H1 (cell line): ENCODE data around the gene SNX27. TPM values are rescaled to one million over a fixed set of nuclear protein-coding genes. Genes with fewer than 3 reads are reported as not detected.
"Not testable (repeated sequence)": the region's sequence is repeated elsewhere in the genome, so short reads cannot be mapped to it uniquely, and the experiment has no call there.

Experiments used
- CTCF ChIA-PET: fragments of 300-600 bp; sonication (Branson Sonifier 250); formaldehyde crosslinking; loops from one replicate; lab custom pipeline; 2021; ENCODE audit not compliant: partially characterized antibody; lab: Charles Lee
- POLR2A ChIA-PET: fragments of 300-600 bp; sonication (Branson Sonifier 250); formaldehyde crosslinking; loops from one replicate; lab custom pipeline; 2021; ENCODE audit warnings: inconsistent platforms; ENCODE audit not compliant: partially characterized antibody; lab: Charles Lee
- DNase-seq, 2 experiments: peaks; one replicate each; pipeline versions ENCODE4 v3.0.0 to v3.0.0-alpha.2; 2010 to 2022; ENCODE audit warnings: low spot score in 2 of 2, low read depth in 1 of 2, mixed read lengths in 1 of 2
- FAIRE-seq: peaks from 2 replicates; lab custom pipeline; 2011; peaks lifted over from hg19 to GRCh38; lab: Jason Lieb, UNC
- H2AFZ ChIP-seq: 2 replicates; pipeline ENCODE4 v1.8.1; 2012; ENCODE audit warnings: low read length, inconsistent platforms
- H2AK5ac ChIP-seq: 2 replicates; pipeline ENCODE4 v1.6.1; 2013; ENCODE audit warnings: low read depth, low read length
- H2BK120ac ChIP-seq: replicated peaks from 2 replicates; pipeline ENCODE3; 2013; ENCODE audit warnings: low read depth, low read length, inconsistent platforms
- H2BK12ac ChIP-seq: 2 replicates; pipeline ENCODE4 v1.6.1; 2013; ENCODE audit warnings: low read depth, low read length
- H2BK15ac ChIP-seq: 2 replicates; pipeline ENCODE4 v1.6.1; 2013; ENCODE audit warnings: low read length
- H2BK20ac ChIP-seq: 2 replicates; pipeline ENCODE4 v1.6.1; 2013; ENCODE audit warnings: low read length
- H2BK5ac ChIP-seq: 2 replicates; pipeline ENCODE4 v1.6.1; 2013; ENCODE audit warnings: low read depth, low read length
- H3K14ac ChIP-seq: 2 replicates; pipeline ENCODE4 v1.6.1; 2013; ENCODE audit warnings: inconsistent platforms; ENCODE audit not compliant: insufficient read length
- H3K18ac ChIP-seq: 2 replicates; pipeline ENCODE4 v1.6.1; 2013; ENCODE audit warnings: low read length; ENCODE audit errors: extremely low read depth
- H3K23ac ChIP-seq: 2 replicates; pipeline ENCODE4 v1.6.1; 2013; ENCODE audit warnings: inconsistent platforms; ENCODE audit not compliant: insufficient read length
- H3K23me2 ChIP-seq: 2 replicates; pipeline ENCODE4 v1.6.1; 2013; ENCODE audit warnings: low read depth, low read length
- H3K27ac ChIP-seq: 2 replicates; pipeline ENCODE4 v1.6.1; 2011; ENCODE audit warnings: low read depth, low read length, inconsistent platforms
- H3K27me3 ChIP-seq, 4 experiments: replicated peaks in 1 of 4; 1 replicate in 1 of 4; 2 replicates in 3 of 4; pipeline versions ENCODE4 v1.6.1 to v1.8.1; 2011 to 2013; ENCODE audit warnings: low read length in 3 of 4, mild to moderate bottlenecking in 3 of 4, inconsistent platforms in 2 of 4, mixed read lengths in 2 of 4, moderate library complexity in 1 of 4; ENCODE audit not compliant: control insufficient read depth in 3 of 4, insufficient read depth in 3 of 4; ENCODE audit errors: extremely low read depth in 1 of 4
- H3K36me3 ChIP-seq, 4 experiments: 2 replicates each; pipeline versions ENCODE4 v1.6.1 to v1.8.1; 2011 to 2013; ENCODE audit warnings: mild to moderate bottlenecking in 4 of 4, low read length in 3 of 4, moderate library complexity in 2 of 4, control low read depth in 1 of 4, inconsistent platforms in 1 of 4; ENCODE audit not compliant: insufficient read depth in 4 of 4, control insufficient read depth in 2 of 4
- H3K4ac ChIP-seq: replicated peaks from 2 replicates; pipeline ENCODE3; 2013; ENCODE audit warnings: low read length, low read depth, mixed read lengths, inconsistent platforms; ENCODE audit not compliant: insufficient read length
- H3K4me1 ChIP-seq, 4 experiments: replicated peaks in 1 of 4; 1 replicate in 1 of 4; 2 replicates in 3 of 4; pipeline versions ENCODE4 v1.6.1 to v1.8.1; 2011 to 2013; ENCODE audit warnings: low read length in 3 of 4, inconsistent platforms in 2 of 4, mixed read lengths in 1 of 4; ENCODE audit not compliant: insufficient read depth in 4 of 4, control insufficient read depth in 3 of 4
- H3K4me2 ChIP-seq, 2 experiments: 2 replicates each; pipeline versions ENCODE4 v1.6.1 to v1.8.1; 2011 to 2013; ENCODE audit warnings: low read depth in 2 of 2, low read length in 2 of 2, control low read depth in 1 of 2, inconsistent platforms in 1 of 2, mild to moderate bottlenecking in 1 of 2; ENCODE audit not compliant: insufficient read depth in 1 of 2
- H3K4me3 ChIP-seq, 4 experiments: fragments of 200-600, 300-600 bp in 1 of 4; sonication (generic), shearing (Covaris generic), sonication (Bioruptor Twin) in 1 of 4; 2 replicates each; pipeline versions ENCODE4 v1.5.1 to v1.8.1; 2011 to 2016; ENCODE audit warnings: low read length in 4 of 4, low read depth in 3 of 4, control low read depth in 2 of 4, inconsistent platforms in 2 of 4, mild to moderate bottlenecking in 2 of 4, mixed read lengths in 1 of 4, moderate library complexity in 1 of 4; ENCODE audit not compliant: insufficient read depth in 2 of 4; ENCODE audit errors: extremely low read depth in 1 of 4
- H3K56ac ChIP-seq: replicated peaks from 2 replicates; pipeline ENCODE3; 2013; ENCODE audit warnings: low read depth, mild to moderate bottlenecking, mixed read lengths, low read length, inconsistent platforms; ENCODE audit not compliant: insufficient read length
- H3K79me1 ChIP-seq: 2 replicates; pipeline ENCODE4 v1.6.1; 2013; ENCODE audit warnings: low read depth, low read length, control low read depth
- H3K79me2 ChIP-seq, 2 experiments: 2 replicates each; pipeline versions ENCODE4 v1.6.1 to v1.8.1; 2012 to 2013; ENCODE audit warnings: low read length in 2 of 2, mild to moderate bottlenecking in 2 of 2, inconsistent platforms in 1 of 2; ENCODE audit not compliant: insufficient read depth in 2 of 2, control insufficient read depth in 1 of 2
- H3K9ac ChIP-seq, 4 experiments: replicated peaks in 1 of 4; 1 replicate in 1 of 4; 2 replicates in 3 of 4; pipeline versions ENCODE4 v1.6.1 to v1.8.1; 2011 to 2013; ENCODE audit warnings: low read depth in 3 of 4, low read length in 3 of 4, control low read depth in 2 of 4, mild to moderate bottlenecking in 2 of 4, moderate library complexity in 2 of 4, inconsistent platforms in 1 of 4; ENCODE audit errors: extremely low read depth in 1 of 4
- H3K9me3 ChIP-seq, 2 experiments: 2 replicates each; pipeline versions ENCODE4 v1.6.1 to v1.8.1; 2012 to 2013; ENCODE audit warnings: mild to moderate bottlenecking in 2 of 2, moderate library complexity in 2 of 2, control low read depth in 1 of 2, inconsistent platforms in 1 of 2, low read depth in 1 of 2, low read length in 1 of 2, mixed read lengths in 1 of 2; ENCODE audit not compliant: insufficient read depth in 2 of 2
- H4K20me1 ChIP-seq, 2 experiments: replicated peaks in 1 of 2; 2 replicates each; pipeline versions ENCODE3 to v1.8.1; 2011 to 2013; ENCODE audit warnings: inconsistent platforms in 2 of 2, low read length in 2 of 2, mild to moderate bottlenecking in 1 of 2; ENCODE audit not compliant: insufficient read depth in 2 of 2, control insufficient read depth in 1 of 2
- H4K5ac ChIP-seq: 2 replicates; pipeline ENCODE4 v1.6.1; 2013; ENCODE audit warnings: low read length, low read depth, mixed read lengths, inconsistent platforms; ENCODE audit not compliant: insufficient read length
- H4K8ac ChIP-seq: 2 replicates; pipeline ENCODE4 v1.8.0; 2013; ENCODE audit warnings: mild to moderate bottlenecking, moderate library complexity, low read length, inconsistent platforms; ENCODE audit not compliant: insufficient read depth; ENCODE audit errors: extremely low read depth
- H4K91ac ChIP-seq: replicated peaks from 2 replicates; pipeline ENCODE3; 2013; ENCODE audit warnings: low read length, mixed read lengths, inconsistent platforms; ENCODE audit not compliant: insufficient read length
- WGBS, 2 experiments: shearing (Covaris generic) in 1 of 2; methylation state at CpG; one replicate each; pipeline versions ENCODE4 v1.1.6 to v1.1.7; 2013 to 2015; ENCODE audit warnings: low lambda C conversion rate in 2 of 2, mixed read lengths in 2 of 2, inconsistent platforms in 1 of 2, low coverage in 1 of 2, missing lambda C conversion rate in 1 of 2; ENCODE audit not compliant: insufficient replicate concordance in 2 of 2, insufficient coverage in 1 of 2, insufficient read length in 1 of 2; ENCODE audit errors: extremely low coverage in 1 of 2, missing lambda C conversion rate in 1 of 2; 5-methylcytosine and 5-hydroxymethylcytosine counted together
- polyA plus RNA-seq, 7 experiments: library from polyadenylated mRNA; depleted of rRNA in 3 of 7; stranded (reverse) in 5 of 7; unstranded in 2 of 7; fragments of >200 nt in 5 of 7; fragments of 200-250 nt in 2 of 7; gene quantifications; 1 replicate in 5 of 7; 2 replicates in 1 of 7; 4 replicates in 1 of 7; pipeline versions ENCODE4 v1.2.1 to v1.2.3, GENCODE V29; 2011 to 2013; ENCODE audit warnings: missing spikeins in 2 of 7, mixed read lengths in 2 of 7
- total RNA-seq: library from RNA; stranded (reverse); fragmentation: NEBNext Ultra II Directional; extraction: Animal tissue kit (Norgen Biotek cat#: 25700); gene quantifications from 2 replicates; pipeline ENCODE4 v1.2.1, GENCODE V29; 2021

Gene SNX27
- total and polyA plus RNA-seq, 2 of the 8 experiments (the other 6 are each of a cell fraction or from before 2014, with no cell fraction given): 23.4 to 65.4 TPM

- H4K5ac ChIP-seq, H4K20me1 ChIP-seq, H3K4me1 ChIP-seq, H3K9me3 ChIP-seq, H3K23me2 ChIP-seq, DNase-seq, H2AFZ ChIP-seq, POLR2A ChIA-PET, CTCF ChIA-PET, H2BK5ac ChIP-seq, H3K79me2 ChIP-seq, H2BK20ac ChIP-seq, H2AK5ac ChIP-seq, H3K79me1 ChIP-seq, H3K27ac ChIP-seq, H2BK12ac ChIP-seq, H4K91ac ChIP-seq, H3K14ac ChIP-seq, H3K4me2 ChIP-seq, FAIRE-seq, H3K9ac ChIP-seq, H2BK15ac ChIP-seq, H2BK120ac ChIP-seq, H3K56ac ChIP-seq, H4K8ac ChIP-seq, H3K23ac ChIP-seq, H3K18ac ChIP-seq, H3K4ac ChIP-seq, H3K27me3 ChIP-seq, H3K4me3 ChIP-seq: not testable (repeated sequence)
- H3K36me3 ChIP-seq: peaks cover 0 to 12% (median 1%) of the 10 kb centered on the region in 4 experiments; a peak in 4 of 8 replicates
- 94% methylated on average over 2 of the region's 2 CpGs; no CpG with 5 or more reads in 1 of the 2 experiments for WGBS, 2 experiments
These were observed 58.3 kb downstream of the SNX27 start for GRCh38 chr1:151670036-151670675.
